GM12864 (cell line): ENCODE data around the gene TBC1D3E.
"Not testable (repeated sequence)": the region's sequence is repeated elsewhere in the genome, so short reads cannot be mapped to it uniquely, and the experiment has no call there.

ENCODE experiments used
- DNase-seq: peaks from one replicate; pipeline ENCODE4 v3.0.0-alpha.2; 2011; ENCODE audit warnings: low read depth
- H3K4me3 ChIP-seq: 2 replicates; pipeline ENCODE4 v1.5.1; 2011; ENCODE audit warnings: mild to moderate bottlenecking, low read depth, low read length, control low read depth

The TBC1D3E gene

GRCh38 chr17:38127651-38128050, at the start of gene TBC1D3E:
TBC1D3E (plus strand) TSS chr17:38127951; CDS start chr17:38129496, 1,545 bp downstream.
- H3K4me3 ChIP-seq, DNase-seq: not testable (repeated sequence)

- H3K4me3 ChIP-seq, DNase-seq: not testable (repeated sequence)
Measured at GRCh38 chr17:38087344-38087743, 40.4 kb upstream of the TBC1D3E start.

GRCh38 chr17:38088120-38088519, 39.6 kb upstream of the TBC1D3E start:
- H3K4me3 ChIP-seq, DNase-seq: not testable (repeated sequence)

GRCh38 chr17:38094059-38094694, 33.6 kb upstream of the TBC1D3E start:
- DNase-seq, H3K4me3 ChIP-seq: not testable (repeated sequence)

GRCh38 chr17:38099262-38099661, 28.5 kb upstream of the TBC1D3E start:
- H3K4me3 ChIP-seq, DNase-seq: not testable (repeated sequence)

GRCh38 chr17:38119829-38120228, 7.9 kb upstream of the TBC1D3E start:
- DNase-seq, H3K4me3 ChIP-seq: not testable (repeated sequence)

GRCh38 chr17:38134860-38135259, 7.1 kb downstream of the TBC1D3E start:
- not testable (repeated sequence) for DNase-seq

More at GRCh38 chr17:38134860-38135259, 7.1 kb downstream of the TBC1D3E start:
- not testable (repeated sequence) for H3K4me3 ChIP-seq
